Pancreas (tissue), 10 donors: ENCODE results near the gene SPATS2L. TPM values are rescaled to one million over a fixed set of nuclear protein-coding genes. Genes with fewer than 3 reads are reported as not detected.

ENCODE experiments used
- ATAC-seq, 4 donors: fragments of 200-7000 bp; cut with Tn5 transposase; one replicate each; pipeline versions ENCODE4 v1.8.0 to v1.9.1; 2020; ENCODE audit warnings: mild to moderate bottlenecking in 4 of 4, moderate library complexity in 4 of 4
- DNase-seq, 6 donors: peaks; one replicate each; pipeline ENCODE4 v3.0.0-alpha.2; 2020
- FAIRE-seq: peaks from 2 replicates; lab custom pipeline; 2012; peaks lifted over from hg19 to GRCh38; lab: Jason Lieb, UNC
- H3K27ac ChIP-seq, 4 donors: fragments of 200-600 bp; sonication (generic); 1 replicate in 3 of 4; 2 replicates in 1 of 4; pipeline versions ENCODE4 v1.5.0 to v1.8.0; 2020
- H3K27me3 ChIP-seq, 4 donors: fragments of 200-600 bp; one replicate each; pipeline ENCODE4 v1.8.0; 2021
- H3K36me3 ChIP-seq, 3 donors: fragments of 200-600 bp; sonication (generic) in 1 of 3; one replicate each; pipeline versions ENCODE4 v1.5.0 to v1.8.0; 2020 to 2021
- H3K4me1 ChIP-seq, 3 donors: fragments of 200-600 bp; one replicate each; pipeline ENCODE4 v1.8.0; 2021
- H3K4me3 ChIP-seq, 4 donors: fragments of 200-600 bp; sonication (generic) in 2 of 4; one replicate each; pipeline versions ENCODE4 v1.5.0 to v1.8.0; 2020 to 2021
- H3K9me3 ChIP-seq, 4 donors: fragments of 200-600 bp; one replicate each; pipeline ENCODE4 v1.8.0; 2021
- WGBS, 2 donors: extraction: QIAGEN DNeasy Blood & Tissue Kit; methylation state at CpG; one replicate each; pipeline ENCODE4 v1.1.7; 2013; 5-methylcytosine and 5-hydroxymethylcytosine counted together
- intact Hi-C, 3 donors: fragments of 100-400 bp; cut with DNase I; formaldehyde crosslinking; loops; one replicate each; pipeline versions ENCODE4 v1.11.1 to v1.14.2; 2022
- polyA plus RNA-seq, 2 donors: library from polyadenylated mRNA; stranded (reverse); fragments of 200-250 nt; gene quantifications; one replicate each; pipeline ENCODE4 v1.2.3, GENCODE V29; 2013
- total RNA-seq, 6 donors: library from RNA; stranded (reverse); fragmentation: NEBNext Ultra II Directional in 4 of 6; extraction: Animal tissue kit (Norgen Biotek cat#: 25700) in 4 of 6; gene quantifications; one replicate each; pipeline versions ENCODE4 v1.2.1 to v1.2.4, GENCODE V29; 2021 to 2023
- TF ChIP-seq, protein P1 (sequence below), 4 donors: fragments of 200-600 bp; sonication (generic) in 3 of 4; IDR thresholded peaks; one replicate each; pipeline versions ENCODE4 v1.5.0 to v1.8.0; 2021; ENCODE audit warnings: antibody characterized with exemption in 4 of 4
- donor health status: healthy with polysubstance abuse.
- donor health status: DM: no; HTN: no; CAD: no; lungs with moderate emphysema.
- donor health status: DM: no; HTN: no; CAD: no.
- donor health status: control.
- donor health status: control.
- donor health status: Bipolar disorder and iron deficiency.
- donor health status: DM: yes; HTN: yes; CAD: no.
- donor health status: DM: no; HTN: no; CAD: no.
- donor health status: DM: no; HTN: no; CAD: no.
- donor health status: DM: yes; HTN: yes; CAD: no.

Gene SPATS2L
- total and polyA plus RNA-seq, 8 donors = 28.8 to 87.0 (median 40.8) TPM

DNA sequence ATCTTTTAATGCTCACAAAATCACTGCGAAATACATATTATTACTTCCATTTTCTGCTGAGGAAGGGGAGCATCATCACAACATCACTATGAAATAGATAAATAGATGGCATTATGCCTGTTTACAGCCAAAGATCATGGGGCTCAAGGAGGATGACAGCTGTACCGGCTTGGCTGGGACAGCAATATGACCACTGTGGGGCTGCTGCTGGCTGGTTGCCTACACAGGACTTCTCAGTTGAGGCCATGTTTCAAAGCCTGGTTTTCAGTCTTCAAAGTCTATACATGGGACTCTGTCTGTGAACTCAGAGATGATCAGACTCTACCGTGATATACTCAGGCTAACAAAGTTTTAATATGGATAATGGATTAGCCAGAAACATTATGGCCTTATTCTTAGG lies 58.7 kb downstream of the SPATS2L start:
- Histone ChIP-seq H3K9me3 (no peaks in the 10 kb centered on the region), H3K27me3 (no peaks in the 10 kb centered on the region), H3K4me1 (peaks cover 0 to 7% (median 0%) of the 10 kb centered on the region in 3 donors), H3K4me3 (no peak overlapping the region), H3K36me3 (no peaks in the 10 kb centered on the region), H3K27ac (no peak overlapping the region)
- ATAC-seq (no peak), DNase-seq (no peak), FAIRE-seq (no peak)
- intact Hi-C loops = no loop called here
- TF ChIP-seq, protein P1, sequence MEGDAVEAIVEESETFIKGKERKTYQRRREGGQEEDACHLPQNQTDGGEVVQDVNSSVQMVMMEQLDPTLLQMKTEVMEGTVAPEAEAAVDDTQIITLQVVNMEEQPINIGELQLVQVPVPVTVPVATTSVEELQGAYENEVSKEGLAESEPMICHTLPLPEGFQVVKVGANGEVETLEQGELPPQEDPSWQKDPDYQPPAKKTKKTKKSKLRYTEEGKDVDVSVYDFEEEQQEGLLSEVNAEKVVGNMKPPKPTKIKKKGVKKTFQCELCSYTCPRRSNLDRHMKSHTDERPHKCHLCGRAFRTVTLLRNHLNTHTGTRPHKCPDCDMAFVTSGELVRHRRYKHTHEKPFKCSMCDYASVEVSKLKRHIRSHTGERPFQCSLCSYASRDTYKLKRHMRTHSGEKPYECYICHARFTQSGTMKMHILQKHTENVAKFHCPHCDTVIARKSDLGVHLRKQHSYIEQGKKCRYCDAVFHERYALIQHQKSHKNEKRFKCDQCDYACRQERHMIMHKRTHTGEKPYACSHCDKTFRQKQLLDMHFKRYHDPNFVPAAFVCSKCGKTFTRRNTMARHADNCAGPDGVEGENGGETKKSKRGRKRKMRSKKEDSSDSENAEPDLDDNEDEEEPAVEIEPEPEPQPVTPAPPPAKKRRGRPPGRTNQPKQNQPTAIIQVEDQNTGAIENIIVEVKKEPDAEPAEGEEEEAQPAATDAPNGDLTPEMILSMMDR (IDR thresholded peaks at IDR 0.05) = no peak
- WGBS, 2 donors = 74 to 89% methylated on average over 3 of the region's 3 CpGs

DNA sequence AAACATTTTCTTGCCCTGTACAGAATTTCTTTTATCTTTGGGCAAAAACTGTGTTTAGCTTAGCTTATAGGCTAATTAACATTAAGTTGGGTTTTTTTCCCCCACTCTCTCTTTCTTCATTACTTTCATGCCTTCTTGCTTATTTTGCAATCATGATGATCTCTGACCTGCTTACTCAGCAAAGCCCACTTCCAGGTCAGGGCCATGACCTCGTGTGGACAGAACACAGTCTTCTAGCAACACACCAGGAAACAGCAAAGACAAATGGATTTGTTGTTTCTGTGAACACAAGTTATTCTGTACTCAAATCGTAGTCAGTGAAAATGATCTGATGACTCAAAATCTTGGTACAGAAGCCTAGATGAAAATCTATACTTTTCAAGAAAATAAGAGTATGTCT lies 60.7 kb downstream of the SPATS2L start:
- no peaks in the 10 kb centered on the region for H3K9me3 ChIP-seq
- no peaks in the 10 kb centered on the region for H3K36me3 ChIP-seq
- DNase-seq = no peak
- no peak overlapping the region for H3K4me3 ChIP-seq
- ATAC-seq = peak in 3 of 4 donors; percentile 27 to 47 (median 35)
- 35 to 44% methylated on average over 2 of the region's 2 CpGs for WGBS, 2 donors
- TF ChIP-seq, protein P1 (IDR thresholded peaks at IDR 0.05) = no peak
- intact Hi-C loops = no loop called here
- no peaks in the 10 kb centered on the region for H3K27me3 ChIP-seq
- H3K4me1 ChIP-seq = peaks cover 0 to 7% (median 0%) of the 10 kb centered on the region in 3 donors
- peak; percentile 5 for FAIRE-seq
- H3K27ac ChIP-seq = no peak overlapping the region

DNA sequence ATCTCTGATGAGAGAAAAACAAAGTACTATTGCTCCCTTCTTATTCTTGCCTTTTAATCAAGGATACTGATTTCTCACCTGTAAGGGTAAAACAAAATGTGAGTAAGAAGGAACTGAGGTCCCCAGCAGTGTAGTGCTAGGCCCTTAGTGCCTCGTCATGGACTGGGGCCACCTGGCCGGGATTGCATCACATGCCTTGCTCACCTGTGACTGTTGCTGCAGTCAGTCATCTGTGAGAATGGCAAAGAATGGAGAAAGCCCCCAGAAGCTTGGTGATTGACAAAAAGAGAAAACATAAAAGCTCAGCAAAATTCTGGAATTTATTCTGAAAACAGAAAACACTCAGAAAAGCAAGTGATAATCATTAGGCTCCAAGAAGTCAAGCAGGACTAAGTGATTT lies 63.4 kb downstream of the SPATS2L start:
- Histone ChIP-seq H3K27me3 (no peaks in the 10 kb centered on the region), H3K36me3 (no peaks in the 10 kb centered on the region), H3K4me3 (no peak overlapping the region), H3K4me1 (peaks cover 0 to 15% (median 4%) of the 10 kb centered on the region in 3 donors), H3K27ac (no peak overlapping the region), H3K9me3 (no peaks in the 10 kb centered on the region)
- ATAC-seq = peak in 2 of 4 donors; percentile 32 to 39
- WGBS, 2 donors = 43 to 44% methylated on average over 2 of the region's 2 CpGs
- FAIRE-seq = no peak
- TF ChIP-seq, protein P1 (IDR thresholded peaks at IDR 0.05) = no peak
- intact Hi-C loops = no loop called here
- no peak for DNase-seq

DNA sequence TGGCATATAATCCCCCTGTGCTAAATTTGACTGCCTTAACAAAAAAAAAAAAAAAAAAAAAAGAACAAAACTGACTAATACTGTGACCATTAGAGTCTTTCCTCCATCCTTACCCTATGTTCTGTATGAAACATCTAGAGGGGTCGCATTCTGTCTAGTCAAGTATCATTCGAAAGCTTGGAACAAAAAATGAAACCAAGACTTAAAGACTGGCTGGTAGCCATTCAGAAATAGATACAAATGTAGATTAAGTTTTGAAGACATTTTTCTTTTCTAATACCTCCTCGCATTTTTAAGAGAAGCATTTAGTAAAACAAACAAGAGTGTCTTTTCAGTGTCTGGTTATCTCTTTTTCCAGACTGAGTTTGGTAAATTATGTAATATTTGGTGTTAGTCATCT lies 66.7 kb downstream of the SPATS2L start:
- 92 to 96% methylated on average over 3 of the region's 3 CpGs for WGBS, 2 donors

DNA sequence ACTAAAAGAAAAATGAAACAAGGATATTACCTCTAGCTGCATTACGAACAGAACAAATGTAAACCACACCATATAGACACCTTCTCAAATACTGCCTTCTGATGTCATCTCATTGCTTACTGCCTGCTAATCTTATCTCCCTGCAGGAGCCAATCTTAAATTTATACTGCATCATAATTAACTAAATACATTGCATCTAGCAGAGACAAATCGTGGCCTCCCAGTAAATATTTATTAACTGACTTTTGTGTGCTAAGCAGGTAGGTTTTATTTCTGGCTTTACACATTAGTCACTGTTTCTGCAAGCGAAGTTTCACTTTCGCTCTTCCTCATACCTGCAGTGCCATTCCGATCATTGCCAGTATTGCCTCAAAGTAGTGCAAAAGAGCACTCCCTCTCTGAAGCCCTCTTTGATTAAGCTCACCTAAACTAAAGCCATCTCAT lies 67.5 kb downstream of the SPATS2L start:
- H3K27me3 ChIP-seq = no peaks in the 10 kb centered on the region
- DNase-seq (no peak), ATAC-seq (peak in 3 of 4 donors; percentile 48 to 50 (median 48)), FAIRE-seq (no peak)
- TF ChIP-seq, protein P1 (IDR thresholded peaks at IDR 0.05) = no peak
- peak overlapping the region in 2 of 4 donors; percentile 22 to 60 for H3K27ac ChIP-seq
- intact Hi-C loops = no loop called here
- H3K36me3 ChIP-seq = no peaks in the 10 kb centered on the region
- no peaks in the 10 kb centered on the region for H3K9me3 ChIP-seq
- H3K4me1 ChIP-seq = peaks cover 18 to 40% (median 32%) of the 10 kb centered on the region in 3 donors
- H3K4me3 ChIP-seq = no peak overlapping the region
- WGBS, 2 donors = 48 to 58% methylated on average over 5 of the region's 5 CpGs

More for the DNA sequence above, 66.7 kb downstream of the SPATS2L start:
- TF ChIP-seq, protein P1 (IDR thresholded peaks at IDR 0.05) = no peak
- DNase-seq (no peak), FAIRE-seq (no peak), ATAC-seq (no peak)
- intact Hi-C loops = no loop called here
- Histone ChIP-seq H3K27me3 (no peaks in the 10 kb centered on the region), H3K36me3 (no peaks in the 10 kb centered on the region), H3K4me1 (peaks cover 17 to 34% (median 27%) of the 10 kb centered on the region in 3 donors), H3K27ac (peak overlapping the region in 2 of 4 donors; percentile 22 to 60), H3K4me3 (no peak overlapping the region), H3K9me3 (no peaks in the 10 kb centered on the region)
